WERI-Rb-1 (cell line): Measurements from ENCODE around the gene SLC9A3.

Source experiments
- DNase-seq: peaks from one replicate; pipeline ENCODE4 v3.0.0-alpha.2; 2020
- H3K27ac ChIP-seq: fragments of 250-450 bp; sonication (Bioruptor Pico); 2 replicates; pipeline ENCODE4 v1.5.1; 2020; ENCODE audit warnings: mild to moderate bottlenecking, moderate library complexity
- H3K27me3 ChIP-seq: fragments of 250-450 bp; sonication (Bioruptor Pico); 2 replicates; pipeline ENCODE4 v1.5.1; 2021; ENCODE audit warnings: mild to moderate bottlenecking, low read depth, moderate library complexity; ENCODE audit not compliant: insufficient read depth, severe bottlenecking
- H3K36me3 ChIP-seq: fragments of 250-450 bp; sonication (Bioruptor Pico); 2 replicates; pipeline ENCODE4 v1.5.1; 2020; ENCODE audit warnings: mild to moderate bottlenecking, moderate library complexity
- H3K4me3 ChIP-seq: 2 replicates; pipeline ENCODE4 v1.5.1; 2011; ENCODE audit warnings: low read depth, mild to moderate bottlenecking, control low read depth, low read length
- H3K9me3 ChIP-seq: fragments of 250-450 bp; sonication (Bioruptor Pico); 2 replicates; pipeline ENCODE4 v1.5.1; 2021; ENCODE audit warnings: mild to moderate bottlenecking, moderate library complexity; ENCODE audit not compliant: severe bottlenecking
- TF ChIP-seq, protein P1 (sequence below): IDR thresholded peaks from 2 replicates; pipeline ENCODE4 v1.5.1; 2011; ENCODE audit warnings: low read depth, mild to moderate bottlenecking, control low read depth, inconsistent platforms, low read length

Gene SLC9A3

DNA sequence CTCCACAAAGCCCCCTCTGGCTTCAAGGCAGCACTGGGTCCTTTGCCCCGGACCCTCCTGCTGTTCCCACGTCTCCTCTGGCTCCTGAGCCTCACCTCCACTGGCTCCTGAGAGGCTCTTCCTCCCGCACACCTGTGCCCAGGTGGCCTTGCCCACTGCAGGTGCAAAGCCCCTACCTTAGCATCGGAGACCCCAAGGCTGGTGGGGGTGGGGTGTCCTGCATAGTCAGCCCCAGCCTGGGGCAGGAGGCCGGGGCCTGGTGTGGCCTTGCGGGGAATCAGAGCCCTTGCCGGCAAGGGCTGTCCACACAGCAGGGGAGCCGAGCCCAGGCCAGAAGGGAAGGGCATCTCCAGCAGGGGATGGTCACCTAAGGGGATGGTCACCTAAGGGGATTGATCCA lies 46.6 kb upstream of the SLC9A3 start:
- no peaks in the 10 kb centered on the region for H3K27me3 ChIP-seq
- no peak overlapping the region for H3K27ac ChIP-seq
- no peak overlapping the region for H3K4me3 ChIP-seq
- peaks cover 5% of the 10 kb centered on the region for H3K9me3 ChIP-seq
- H3K36me3 ChIP-seq: no peaks in the 10 kb centered on the region
- TF ChIP-seq, protein P1, sequence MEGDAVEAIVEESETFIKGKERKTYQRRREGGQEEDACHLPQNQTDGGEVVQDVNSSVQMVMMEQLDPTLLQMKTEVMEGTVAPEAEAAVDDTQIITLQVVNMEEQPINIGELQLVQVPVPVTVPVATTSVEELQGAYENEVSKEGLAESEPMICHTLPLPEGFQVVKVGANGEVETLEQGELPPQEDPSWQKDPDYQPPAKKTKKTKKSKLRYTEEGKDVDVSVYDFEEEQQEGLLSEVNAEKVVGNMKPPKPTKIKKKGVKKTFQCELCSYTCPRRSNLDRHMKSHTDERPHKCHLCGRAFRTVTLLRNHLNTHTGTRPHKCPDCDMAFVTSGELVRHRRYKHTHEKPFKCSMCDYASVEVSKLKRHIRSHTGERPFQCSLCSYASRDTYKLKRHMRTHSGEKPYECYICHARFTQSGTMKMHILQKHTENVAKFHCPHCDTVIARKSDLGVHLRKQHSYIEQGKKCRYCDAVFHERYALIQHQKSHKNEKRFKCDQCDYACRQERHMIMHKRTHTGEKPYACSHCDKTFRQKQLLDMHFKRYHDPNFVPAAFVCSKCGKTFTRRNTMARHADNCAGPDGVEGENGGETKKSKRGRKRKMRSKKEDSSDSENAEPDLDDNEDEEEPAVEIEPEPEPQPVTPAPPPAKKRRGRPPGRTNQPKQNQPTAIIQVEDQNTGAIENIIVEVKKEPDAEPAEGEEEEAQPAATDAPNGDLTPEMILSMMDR: no peak
- no peak for DNase-seq

DNA sequence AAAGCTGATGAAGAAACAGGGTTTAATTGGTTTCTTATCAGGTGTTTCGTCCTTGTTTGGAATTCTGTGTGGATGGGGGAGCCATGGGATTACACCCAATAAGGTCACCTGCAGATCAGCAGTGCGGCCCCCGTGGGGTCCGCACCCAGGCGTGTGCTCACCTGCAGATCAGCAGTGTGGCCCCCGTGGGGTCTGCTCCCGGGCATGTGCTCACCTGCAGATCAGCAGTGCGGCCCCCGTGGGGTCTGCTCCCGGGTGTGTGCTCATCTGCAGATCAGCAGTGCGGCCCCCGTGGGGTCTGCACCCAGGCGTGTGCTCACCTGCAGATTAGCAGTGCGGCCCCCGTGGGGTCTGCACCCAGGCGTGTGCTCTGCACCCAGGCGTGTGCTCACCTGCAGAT lies 46.2 kb upstream of the SLC9A3 start:
- Histone ChIP-seq H3K9me3 (peaks cover under 1% of the 10 kb centered on the region), H3K36me3 (no peaks in the 10 kb centered on the region), H3K4me3 (no peak overlapping the region), H3K27me3 (no peaks in the 10 kb centered on the region), H3K27ac (no peak overlapping the region)
- TF ChIP-seq, protein P1: no peak
- DNase-seq: no peak

DNA sequence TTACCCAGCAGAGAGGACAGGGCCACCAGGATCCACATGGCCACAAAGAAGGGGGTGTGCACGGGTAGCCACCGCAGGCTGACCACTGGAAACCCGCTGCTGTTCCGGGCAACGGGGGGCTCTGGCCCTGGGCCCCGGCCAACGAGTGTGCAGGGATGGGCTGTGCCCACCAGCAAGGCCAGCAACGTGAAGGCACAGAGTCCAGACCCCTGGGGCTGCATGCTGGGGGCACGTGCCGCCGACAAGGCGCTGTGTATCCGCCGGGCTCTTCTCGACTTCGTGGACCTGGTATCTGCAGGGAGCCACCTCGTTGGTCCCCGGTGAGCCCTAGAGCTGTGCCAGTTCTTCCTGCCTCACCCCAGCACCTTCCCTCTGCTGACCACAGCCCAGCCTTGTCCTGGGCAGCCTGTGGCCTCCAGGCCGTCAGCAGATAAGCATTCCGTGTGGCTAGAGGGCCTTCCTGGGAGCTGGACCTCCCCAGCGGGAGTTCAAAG lies 45.7 kb upstream of the SLC9A3 start:
- Histone ChIP-seq H3K27me3 (no peaks in the 10 kb centered on the region), H3K4me3 (no peak overlapping the region)

DNA sequence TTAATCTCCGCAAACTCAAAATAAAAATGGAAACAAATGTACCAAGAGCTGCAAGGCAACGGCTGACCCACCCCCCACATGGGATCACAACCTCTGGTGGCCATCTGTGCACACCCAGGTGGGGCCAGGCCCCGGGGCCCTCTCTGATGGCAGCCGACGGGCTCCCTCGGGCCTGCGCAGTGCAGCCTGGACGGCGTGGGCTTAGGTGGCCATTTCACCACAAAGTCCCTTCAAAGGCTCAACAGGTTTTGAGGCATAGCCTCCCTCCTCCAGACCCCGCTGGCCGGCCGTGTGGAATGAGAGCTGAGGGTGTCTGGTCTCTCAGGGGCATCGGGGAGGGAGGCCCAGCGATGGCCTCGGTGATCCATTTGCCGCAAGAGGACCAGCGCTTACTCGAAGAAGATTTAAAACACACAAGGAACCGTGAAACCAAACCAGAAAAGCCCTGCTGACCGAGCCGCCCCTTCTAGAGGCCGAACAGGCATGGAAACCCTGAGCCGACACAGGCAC lies 45.2 kb upstream of the SLC9A3 start:
- no peaks in the 10 kb centered on the region for H3K27me3 ChIP-seq
- TF ChIP-seq, protein P1: no peak

More for the DNA sequence above, 45.7 kb upstream of the SLC9A3 start:
- H3K9me3 ChIP-seq: no peaks in the 10 kb centered on the region
- no peak for DNase-seq
- no peaks in the 10 kb centered on the region for H3K36me3 ChIP-seq
- TF ChIP-seq, protein P1: no peak
- no peak overlapping the region for H3K27ac ChIP-seq

DNA sequence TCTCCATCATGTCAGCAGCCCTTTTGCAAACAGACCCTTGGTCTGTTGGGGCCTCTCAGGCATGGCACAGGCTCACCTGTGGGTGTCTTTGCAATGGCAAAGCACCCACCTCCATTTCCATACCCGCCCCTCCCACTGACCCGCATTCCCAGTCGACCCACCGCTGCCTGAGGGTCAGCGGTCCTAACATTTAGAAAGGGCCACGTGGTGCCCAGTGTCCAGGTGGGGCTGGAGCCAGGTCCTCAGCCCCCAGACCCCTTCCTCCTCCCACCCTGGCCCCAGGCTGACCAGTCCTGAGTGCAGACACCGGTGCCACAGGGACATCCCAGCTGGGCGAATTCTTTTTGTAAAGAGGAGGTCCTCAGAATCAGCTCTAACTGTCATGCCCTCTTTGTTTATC lies 44.6 kb upstream of the SLC9A3 start:
- Histone ChIP-seq H3K36me3 (no peaks in the 10 kb centered on the region), H3K4me3 (no peak overlapping the region), H3K27ac (no peak overlapping the region), H3K27me3 (no peaks in the 10 kb centered on the region), H3K9me3 (no peaks in the 10 kb centered on the region)
- DNase-seq: no peak
- TF ChIP-seq, protein P1: no peak

More for the DNA sequence above, 45.2 kb upstream of the SLC9A3 start:
- Histone ChIP-seq H3K9me3 (no peaks in the 10 kb centered on the region), H3K4me3 (no peak overlapping the region), H3K36me3 (no peaks in the 10 kb centered on the region), H3K27ac (no peak overlapping the region)
- DNase-seq: no peak

DNA sequence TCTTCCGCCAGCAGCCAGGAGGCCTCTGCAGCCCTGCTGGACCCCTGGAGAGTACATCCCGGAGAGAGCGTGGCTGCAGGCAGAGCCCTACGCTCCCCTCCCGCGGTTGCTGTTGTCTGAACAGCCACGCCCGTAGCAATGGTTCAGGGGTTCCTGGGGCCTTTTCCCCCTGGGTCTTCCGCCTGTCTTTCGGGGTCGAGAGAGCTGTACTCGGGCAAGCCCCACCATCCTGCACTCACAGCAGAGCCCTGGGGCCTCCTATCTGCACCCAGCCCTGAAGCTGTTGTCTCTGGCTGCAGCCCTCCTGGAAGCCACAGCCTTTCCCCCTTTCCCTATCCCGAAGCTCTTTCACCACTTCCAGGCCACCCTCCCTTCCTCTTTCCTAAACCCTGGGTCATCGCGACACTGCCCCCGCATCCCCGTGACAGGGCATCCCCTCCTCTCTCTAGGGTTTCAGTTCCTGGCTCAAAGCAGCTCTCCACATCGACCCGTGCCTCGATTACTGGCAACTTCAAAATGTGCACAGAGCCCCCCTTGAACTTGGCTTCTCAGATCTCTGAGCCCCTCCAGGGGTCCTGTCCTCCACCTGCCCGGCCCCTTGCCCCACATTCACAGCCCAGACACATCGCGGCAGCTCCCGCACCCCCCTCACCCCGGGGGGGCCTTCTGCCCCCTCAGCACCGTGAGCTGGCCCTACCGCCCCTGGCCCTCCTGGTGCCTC lies 44.0 kb upstream of the SLC9A3 start:
- Histone ChIP-seq H3K27me3 (no peaks in the 10 kb centered on the region), H3K36me3 (no peaks in the 10 kb centered on the region), H3K9me3 (no peaks in the 10 kb centered on the region), H3K27ac (no peak overlapping the region), H3K4me3 (no peak overlapping the region)
- TF ChIP-seq, protein P1: no peak
- peak; percentile 2 for DNase-seq
